H1 (cell line): ENCODE measurements around the gene NLRC5. TPM values are rescaled to one million over a fixed set of nuclear protein-coding genes. Genes with fewer than 3 reads are reported as not detected.

ENCODE experiments used
- CTCF ChIA-PET: fragments of 300-600 bp; sonication (Branson Sonifier 250); formaldehyde crosslinking; loops from one replicate; lab custom pipeline; 2021; ENCODE audit not compliant: partially characterized antibody; lab: Charles Lee
- POLR2A ChIA-PET: fragments of 300-600 bp; sonication (Branson Sonifier 250); formaldehyde crosslinking; loops from one replicate; lab custom pipeline; 2021; ENCODE audit warnings: inconsistent platforms; ENCODE audit not compliant: partially characterized antibody; lab: Charles Lee
- DNase-seq, 2 experiments: peaks; one replicate each; pipeline versions ENCODE4 v3.0.0 to v3.0.0-alpha.2; 2010 to 2022; ENCODE audit warnings: low spot score in 2 of 2, low read depth in 1 of 2, mixed read lengths in 1 of 2
- FAIRE-seq: peaks from 2 replicates; lab custom pipeline; 2011; peaks lifted over from hg19 to GRCh38; lab: Jason Lieb, UNC
- H2AFZ ChIP-seq: 2 replicates; pipeline ENCODE4 v1.8.1; 2012; ENCODE audit warnings: low read length, inconsistent platforms
- H2AK5ac ChIP-seq: 2 replicates; pipeline ENCODE4 v1.6.1; 2013; ENCODE audit warnings: low read depth, low read length
- H2BK120ac ChIP-seq: replicated peaks from 2 replicates; pipeline ENCODE3; 2013; ENCODE audit warnings: low read depth, low read length, inconsistent platforms
- H2BK12ac ChIP-seq: 2 replicates; pipeline ENCODE4 v1.6.1; 2013; ENCODE audit warnings: low read depth, low read length
- H2BK15ac ChIP-seq: 2 replicates; pipeline ENCODE4 v1.6.1; 2013; ENCODE audit warnings: low read length
- H2BK20ac ChIP-seq: 2 replicates; pipeline ENCODE4 v1.6.1; 2013; ENCODE audit warnings: low read length
- H2BK5ac ChIP-seq: 2 replicates; pipeline ENCODE4 v1.6.1; 2013; ENCODE audit warnings: low read depth, low read length
- H3K14ac ChIP-seq: 2 replicates; pipeline ENCODE4 v1.6.1; 2013; ENCODE audit warnings: inconsistent platforms; ENCODE audit not compliant: insufficient read length
- H3K18ac ChIP-seq: 2 replicates; pipeline ENCODE4 v1.6.1; 2013; ENCODE audit warnings: low read length; ENCODE audit errors: extremely low read depth
- H3K23ac ChIP-seq: 2 replicates; pipeline ENCODE4 v1.6.1; 2013; ENCODE audit warnings: inconsistent platforms; ENCODE audit not compliant: insufficient read length
- H3K23me2 ChIP-seq: 2 replicates; pipeline ENCODE4 v1.6.1; 2013; ENCODE audit warnings: low read depth, low read length
- H3K27ac ChIP-seq: 2 replicates; pipeline ENCODE4 v1.6.1; 2011; ENCODE audit warnings: low read depth, low read length, inconsistent platforms
- H3K27me3 ChIP-seq, 4 experiments: replicated peaks in 1 of 4; 1 replicate in 1 of 4; 2 replicates in 3 of 4; pipeline versions ENCODE4 v1.6.1 to v1.8.1; 2011 to 2013; ENCODE audit warnings: low read length in 3 of 4, mild to moderate bottlenecking in 3 of 4, inconsistent platforms in 2 of 4, mixed read lengths in 2 of 4, moderate library complexity in 1 of 4; ENCODE audit not compliant: control insufficient read depth in 3 of 4, insufficient read depth in 3 of 4; ENCODE audit errors: extremely low read depth in 1 of 4
- H3K36me3 ChIP-seq, 4 experiments: 2 replicates each; pipeline versions ENCODE4 v1.6.1 to v1.8.1; 2011 to 2013; ENCODE audit warnings: mild to moderate bottlenecking in 4 of 4, low read length in 3 of 4, moderate library complexity in 2 of 4, control low read depth in 1 of 4, inconsistent platforms in 1 of 4; ENCODE audit not compliant: insufficient read depth in 4 of 4, control insufficient read depth in 2 of 4
- H3K4ac ChIP-seq: replicated peaks from 2 replicates; pipeline ENCODE3; 2013; ENCODE audit warnings: low read length, low read depth, mixed read lengths, inconsistent platforms; ENCODE audit not compliant: insufficient read length
- H3K4me1 ChIP-seq, 4 experiments: replicated peaks in 1 of 4; 1 replicate in 1 of 4; 2 replicates in 3 of 4; pipeline versions ENCODE4 v1.6.1 to v1.8.1; 2011 to 2013; ENCODE audit warnings: low read length in 3 of 4, inconsistent platforms in 2 of 4, mixed read lengths in 1 of 4; ENCODE audit not compliant: insufficient read depth in 4 of 4, control insufficient read depth in 3 of 4
- H3K4me2 ChIP-seq, 2 experiments: 2 replicates each; pipeline versions ENCODE4 v1.6.1 to v1.8.1; 2011 to 2013; ENCODE audit warnings: low read depth in 2 of 2, low read length in 2 of 2, control low read depth in 1 of 2, inconsistent platforms in 1 of 2, mild to moderate bottlenecking in 1 of 2; ENCODE audit not compliant: insufficient read depth in 1 of 2
- H3K4me3 ChIP-seq, 4 experiments: fragments of 200-600, 300-600 bp in 1 of 4; sonication (generic), shearing (Covaris generic), sonication (Bioruptor Twin) in 1 of 4; 2 replicates each; pipeline versions ENCODE4 v1.5.1 to v1.8.1; 2011 to 2016; ENCODE audit warnings: low read length in 4 of 4, low read depth in 3 of 4, control low read depth in 2 of 4, inconsistent platforms in 2 of 4, mild to moderate bottlenecking in 2 of 4, mixed read lengths in 1 of 4, moderate library complexity in 1 of 4; ENCODE audit not compliant: insufficient read depth in 2 of 4; ENCODE audit errors: extremely low read depth in 1 of 4
- H3K56ac ChIP-seq: replicated peaks from 2 replicates; pipeline ENCODE3; 2013; ENCODE audit warnings: low read depth, mild to moderate bottlenecking, mixed read lengths, low read length, inconsistent platforms; ENCODE audit not compliant: insufficient read length
- H3K79me1 ChIP-seq: 2 replicates; pipeline ENCODE4 v1.6.1; 2013; ENCODE audit warnings: low read depth, low read length, control low read depth
- H3K79me2 ChIP-seq, 2 experiments: 2 replicates each; pipeline versions ENCODE4 v1.6.1 to v1.8.1; 2012 to 2013; ENCODE audit warnings: low read length in 2 of 2, mild to moderate bottlenecking in 2 of 2, inconsistent platforms in 1 of 2; ENCODE audit not compliant: insufficient read depth in 2 of 2, control insufficient read depth in 1 of 2
- H3K9ac ChIP-seq, 4 experiments: replicated peaks in 1 of 4; 1 replicate in 1 of 4; 2 replicates in 3 of 4; pipeline versions ENCODE4 v1.6.1 to v1.8.1; 2011 to 2013; ENCODE audit warnings: low read depth in 3 of 4, low read length in 3 of 4, control low read depth in 2 of 4, mild to moderate bottlenecking in 2 of 4, moderate library complexity in 2 of 4, inconsistent platforms in 1 of 4; ENCODE audit errors: extremely low read depth in 1 of 4
- H3K9me3 ChIP-seq, 2 experiments: 2 replicates each; pipeline versions ENCODE4 v1.6.1 to v1.8.1; 2012 to 2013; ENCODE audit warnings: mild to moderate bottlenecking in 2 of 2, moderate library complexity in 2 of 2, control low read depth in 1 of 2, inconsistent platforms in 1 of 2, low read depth in 1 of 2, low read length in 1 of 2, mixed read lengths in 1 of 2; ENCODE audit not compliant: insufficient read depth in 2 of 2
- H4K20me1 ChIP-seq, 2 experiments: replicated peaks in 1 of 2; 2 replicates each; pipeline versions ENCODE3 to v1.8.1; 2011 to 2013; ENCODE audit warnings: inconsistent platforms in 2 of 2, low read length in 2 of 2, mild to moderate bottlenecking in 1 of 2; ENCODE audit not compliant: insufficient read depth in 2 of 2, control insufficient read depth in 1 of 2
- H4K5ac ChIP-seq: 2 replicates; pipeline ENCODE4 v1.6.1; 2013; ENCODE audit warnings: low read length, low read depth, mixed read lengths, inconsistent platforms; ENCODE audit not compliant: insufficient read length
- H4K8ac ChIP-seq: 2 replicates; pipeline ENCODE4 v1.8.0; 2013; ENCODE audit warnings: mild to moderate bottlenecking, moderate library complexity, low read length, inconsistent platforms; ENCODE audit not compliant: insufficient read depth; ENCODE audit errors: extremely low read depth
- H4K91ac ChIP-seq: replicated peaks from 2 replicates; pipeline ENCODE3; 2013; ENCODE audit warnings: low read length, mixed read lengths, inconsistent platforms; ENCODE audit not compliant: insufficient read length
- POLR2A ChIP-seq, 2 experiments: IDR thresholded peaks; 1 replicate in 1 of 2; 2 replicates in 1 of 2; pipeline ENCODE4 v1.6.1; 2011; ENCODE audit warnings: low read depth in 2 of 2, low read length in 2 of 2, mild to moderate bottlenecking in 2 of 2; ENCODE audit errors: control extremely low read depth in 1 of 2
- RFX5 ChIP-seq: IDR thresholded peaks from 2 replicates; pipeline ENCODE4 v1.6.1; 2011; ENCODE audit warnings: low read depth, low read length, improper control_type of control experiment, borderline replicate concordance
- SIX5 ChIP-seq: IDR thresholded peaks from 2 replicates; pipeline ENCODE4 v1.6.1; 2011; ENCODE audit warnings: mild to moderate bottlenecking, low read depth, low read length
- SUZ12 ChIP-seq: fragments of 200-600 bp; sonication (generic); IDR thresholded peaks from 2 replicates; pipeline ENCODE4 v1.6.1; 2012; ENCODE audit warnings: mild to moderate bottlenecking, inconsistent platforms, low read length, moderate library complexity, mixed read lengths
- WGBS, 2 experiments: shearing (Covaris generic) in 1 of 2; methylation state at CpG; one replicate each; pipeline versions ENCODE4 v1.1.6 to v1.1.7; 2013 to 2015; ENCODE audit warnings: low lambda C conversion rate in 2 of 2, mixed read lengths in 2 of 2, inconsistent platforms in 1 of 2, low coverage in 1 of 2, missing lambda C conversion rate in 1 of 2; ENCODE audit not compliant: insufficient replicate concordance in 2 of 2, insufficient coverage in 1 of 2, insufficient read length in 1 of 2; ENCODE audit errors: extremely low coverage in 1 of 2, missing lambda C conversion rate in 1 of 2; 5-methylcytosine and 5-hydroxymethylcytosine counted together
- polyA plus RNA-seq, 7 experiments: library from polyadenylated mRNA; depleted of rRNA in 3 of 7; stranded (reverse) in 5 of 7; unstranded in 2 of 7; fragments of >200 nt in 5 of 7; fragments of 200-250 nt in 2 of 7; gene quantifications; 1 replicate in 5 of 7; 2 replicates in 1 of 7; 4 replicates in 1 of 7; pipeline versions ENCODE4 v1.2.1 to v1.2.3, GENCODE V29; 2011 to 2013; ENCODE audit warnings: missing spikeins in 2 of 7, mixed read lengths in 2 of 7
- total RNA-seq: library from RNA; stranded (reverse); fragmentation: NEBNext Ultra II Directional; extraction: Animal tissue kit (Norgen Biotek cat#: 25700); gene quantifications from 2 replicates; pipeline ENCODE4 v1.2.1, GENCODE V29; 2021
- TF ChIP-seq, protein P1 (sequence below), 3 experiments: IDR thresholded peaks; 1 replicate in 2 of 3; 2 replicates in 1 of 3; pipeline versions ENCODE4 v1.5.1 to v1.6.1; 2011; ENCODE audit warnings: low read length in 3 of 3, mild to moderate bottlenecking in 3 of 3, inconsistent platforms in 2 of 3, low read depth in 1 of 3, moderate library complexity in 1 of 3; ENCODE audit not compliant: insufficient read depth in 1 of 3; ENCODE audit errors: control extremely low read depth in 1 of 3

NLRC5 gene
- total and polyA plus RNA-seq, 2 of the 8 experiments (the other 6 are each of a cell fraction or from before 2014, with no cell fraction given), result 2.2 to 3.2 TPM

DNA sequence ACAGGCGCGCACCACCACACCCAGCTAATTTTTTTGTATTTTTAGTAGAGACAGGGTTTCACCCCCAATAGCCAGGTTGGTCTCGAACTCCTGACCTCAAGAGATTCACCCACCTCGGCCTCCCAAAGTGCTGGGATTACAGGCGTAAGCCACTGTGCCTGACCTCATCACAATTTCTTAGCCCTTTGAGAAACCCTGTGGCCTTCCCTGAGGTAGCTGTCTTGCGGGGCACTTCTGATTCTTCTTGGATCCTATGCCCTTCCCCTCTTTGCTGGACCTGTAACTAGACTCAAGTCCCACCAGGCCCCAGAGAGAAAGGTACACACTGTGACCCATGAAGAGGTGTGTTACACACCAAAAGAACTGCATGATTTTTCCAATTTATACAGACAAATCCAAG is 41.1 kb upstream of the NLRC5 start:
- FAIRE-seq, result no peak
- H3K79me2 ChIP-seq, result no peaks in the 10 kb centered on the region
- no peak overlapping the region for H3K4ac ChIP-seq
- H3K79me1 ChIP-seq, result no peaks in the 10 kb centered on the region
- H3K36me3 ChIP-seq, result peaks cover 2 to 15% (median 10%) of the 10 kb centered on the region in 4 experiments; a peak in 5 of 8 replicates
- no peak overlapping the region for H4K8ac ChIP-seq
- peaks cover 0 to 2% of the 10 kb centered on the region in 2 experiments for H4K20me1 ChIP-seq
- no peak overlapping the region for H3K18ac ChIP-seq
- H3K23me2 ChIP-seq, result no peaks in the 10 kb centered on the region
- H3K27me3 ChIP-seq, result no peaks in the 10 kb centered on the region
- WGBS, 2 experiments, result 94% methylated on average over 6 of the region's 6 CpGs; no CpG with 5 or more reads in 1 of the 2 experiments
- H4K91ac ChIP-seq, result no peak overlapping the region
- H2AFZ ChIP-seq, result no peak overlapping the region
- no peak overlapping the region for H2AK5ac ChIP-seq
- CTCF ChIA-PET, result interaction anchor here (1.1 to 2.0 kb wide), 4 partner anchors 10 to 156 kb away, joined by 5 to 8 read pairs (median 6); no protein-coding TSS in a partner anchor
- no peak overlapping the region for H2BK120ac ChIP-seq
- H3K14ac ChIP-seq, result no peak overlapping the region
- TF ChIP-seq POLR2A (IDR thresholded peaks at IDR 0.05; ENCODE audit: control extremely low read depth in 1 of 2, low read depth in 2 of 2, low read length in 2 of 2) (no peak), SIX5 (no peak), SUZ12 (no peak), RFX5 (no peak)
- TF ChIP-seq, protein P1, sequence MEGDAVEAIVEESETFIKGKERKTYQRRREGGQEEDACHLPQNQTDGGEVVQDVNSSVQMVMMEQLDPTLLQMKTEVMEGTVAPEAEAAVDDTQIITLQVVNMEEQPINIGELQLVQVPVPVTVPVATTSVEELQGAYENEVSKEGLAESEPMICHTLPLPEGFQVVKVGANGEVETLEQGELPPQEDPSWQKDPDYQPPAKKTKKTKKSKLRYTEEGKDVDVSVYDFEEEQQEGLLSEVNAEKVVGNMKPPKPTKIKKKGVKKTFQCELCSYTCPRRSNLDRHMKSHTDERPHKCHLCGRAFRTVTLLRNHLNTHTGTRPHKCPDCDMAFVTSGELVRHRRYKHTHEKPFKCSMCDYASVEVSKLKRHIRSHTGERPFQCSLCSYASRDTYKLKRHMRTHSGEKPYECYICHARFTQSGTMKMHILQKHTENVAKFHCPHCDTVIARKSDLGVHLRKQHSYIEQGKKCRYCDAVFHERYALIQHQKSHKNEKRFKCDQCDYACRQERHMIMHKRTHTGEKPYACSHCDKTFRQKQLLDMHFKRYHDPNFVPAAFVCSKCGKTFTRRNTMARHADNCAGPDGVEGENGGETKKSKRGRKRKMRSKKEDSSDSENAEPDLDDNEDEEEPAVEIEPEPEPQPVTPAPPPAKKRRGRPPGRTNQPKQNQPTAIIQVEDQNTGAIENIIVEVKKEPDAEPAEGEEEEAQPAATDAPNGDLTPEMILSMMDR (IDR thresholded peaks at IDR 0.05; ENCODE audit: control extremely low read depth in 1 of 3, insufficient read depth in 1 of 3, low read depth in 1 of 3, low read length in 3 of 3), result no peak
- TF ChIP-seq, all 59 proteins: peak for 0
- no peak overlapping the region for H3K4me2 ChIP-seq
- H2BK20ac ChIP-seq, result no peak overlapping the region
- H2BK5ac ChIP-seq, result no peak overlapping the region
- H3K4me1 ChIP-seq, result no peaks in the 10 kb centered on the region
- no peak overlapping the region for H3K27ac ChIP-seq
- H3K56ac ChIP-seq, result no peak overlapping the region
- no peak overlapping the region for H3K23ac ChIP-seq
- no peak for DNase-seq
- no peak overlapping the region for H4K5ac ChIP-seq
- no peak overlapping the region for H3K4me3 ChIP-seq
- no peak overlapping the region for H3K9ac ChIP-seq
- no peaks in the 10 kb centered on the region for H3K9me3 ChIP-seq
- POLR2A ChIA-PET, result interaction anchor here (8.0 kb wide), 1 partner anchor 14 kb away, joined by 125 read pairs; the partner anchor contains the start of gene HERPUD1
- no peak overlapping the region for H2BK12ac ChIP-seq
- no peak overlapping the region for H2BK15ac ChIP-seq
